A549 (cell line): ENCODE data around the gene PMIS2.

ENCODE experiments used
- EP300 ChIP-seq, 2 experiments: fragments of >200 bp; sonication (Bioruptor Twin); formaldehyde crosslinking; IDR thresholded peaks; 2 replicates in 1 of 2; 3 replicates in 1 of 2; pipeline ENCODE4 v1.6.1; 2016 to 2017
- HDAC2 ChIP-seq: fragments of 200-600 bp; sonication (generic); IDR thresholded peaks from 2 replicates; pipeline ENCODE4 v1.6.1; 2016
- MAZ ChIP-seq: fragments of 150-350 bp; IDR thresholded peaks from 2 replicates; pipeline ENCODE4 v1.6.1; 2014; ENCODE audit warnings: antibody characterized with exemption, low read depth, low read length, borderline replicate concordance
- NR3C1 ChIP-seq: fragments of >200 bp; sonication (Bioruptor Twin); formaldehyde crosslinking; IDR thresholded peaks from 3 replicates; pipeline ENCODE4 v1.6.1; 2017
- POLR2A ChIP-seq: IDR thresholded peaks from 2 replicates; pipeline ENCODE4 v1.6.1; 2012; ENCODE audit warnings: mild to moderate bottlenecking, low read length
- ZNF302 ChIP-seq: fragments of 250-450 bp; sonication (Bioruptor Pico); IDR thresholded peaks from 2 replicates; pipeline ENCODE4 v1.9.0; 2021; ENCODE audit warnings: inconsistent platforms, mild to moderate bottlenecking, moderate library complexity
- TF ChIP-seq, protein P1 (sequence below): fragments of >200 bp; sonication (Bioruptor Twin); formaldehyde crosslinking; IDR thresholded peaks from 3 replicates; pipeline ENCODE4 v1.5.1; 2016
- TF ChIP-seq, protein P2 (sequence below): IDR thresholded peaks from 2 replicates; pipeline ENCODE4 v1.6.1; 2012
- TF ChIP-seq, protein P3 (sequence below): fragments of 200-600 bp; sonication (generic); IDR thresholded peaks from 2 replicates; pipeline ENCODE4 v1.6.1; 2016; ENCODE audit warnings: antibody characterized with exemption, mild to moderate bottlenecking, moderate library complexity
- TF ChIP-seq, protein P4 (sequence below): fragments of 150-350 bp; IDR thresholded peaks from 2 replicates; pipeline ENCODE4 v1.6.1; 2014; ENCODE audit warnings: low read depth, mild to moderate bottlenecking, low read length

DNA sequence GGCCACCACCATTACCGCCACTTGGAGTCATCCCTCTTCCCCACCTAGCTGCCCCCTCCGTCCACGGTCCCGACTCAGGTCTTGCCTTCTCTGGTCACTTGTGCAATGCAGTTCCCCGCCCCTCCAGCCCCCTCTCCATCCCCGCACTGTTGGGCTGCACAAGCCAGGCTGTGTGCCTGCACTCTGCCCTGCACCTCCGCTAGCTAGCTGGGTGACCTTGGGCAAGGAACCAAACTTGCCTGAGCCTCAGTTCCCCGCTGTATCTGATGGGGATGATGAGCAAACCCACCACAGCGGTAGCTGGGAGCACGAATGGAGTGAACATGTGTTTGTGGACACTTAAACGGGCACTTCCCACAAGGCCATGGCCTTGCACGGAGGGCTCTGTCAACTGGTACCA lies 46.1 kb upstream of the PMIS2 start:
- TF ChIP-seq POLR2A: no peak
- no peak for TF ChIP-seq ZNF302 (CRISPR knock-in tag)
- TF ChIP-seq, protein P1, sequence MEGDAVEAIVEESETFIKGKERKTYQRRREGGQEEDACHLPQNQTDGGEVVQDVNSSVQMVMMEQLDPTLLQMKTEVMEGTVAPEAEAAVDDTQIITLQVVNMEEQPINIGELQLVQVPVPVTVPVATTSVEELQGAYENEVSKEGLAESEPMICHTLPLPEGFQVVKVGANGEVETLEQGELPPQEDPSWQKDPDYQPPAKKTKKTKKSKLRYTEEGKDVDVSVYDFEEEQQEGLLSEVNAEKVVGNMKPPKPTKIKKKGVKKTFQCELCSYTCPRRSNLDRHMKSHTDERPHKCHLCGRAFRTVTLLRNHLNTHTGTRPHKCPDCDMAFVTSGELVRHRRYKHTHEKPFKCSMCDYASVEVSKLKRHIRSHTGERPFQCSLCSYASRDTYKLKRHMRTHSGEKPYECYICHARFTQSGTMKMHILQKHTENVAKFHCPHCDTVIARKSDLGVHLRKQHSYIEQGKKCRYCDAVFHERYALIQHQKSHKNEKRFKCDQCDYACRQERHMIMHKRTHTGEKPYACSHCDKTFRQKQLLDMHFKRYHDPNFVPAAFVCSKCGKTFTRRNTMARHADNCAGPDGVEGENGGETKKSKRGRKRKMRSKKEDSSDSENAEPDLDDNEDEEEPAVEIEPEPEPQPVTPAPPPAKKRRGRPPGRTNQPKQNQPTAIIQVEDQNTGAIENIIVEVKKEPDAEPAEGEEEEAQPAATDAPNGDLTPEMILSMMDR: no peak
- TF ChIP-seq EP300 (IDR thresholded peaks at IDR 0.05): no peak
- TF ChIP-seq, protein P2, sequence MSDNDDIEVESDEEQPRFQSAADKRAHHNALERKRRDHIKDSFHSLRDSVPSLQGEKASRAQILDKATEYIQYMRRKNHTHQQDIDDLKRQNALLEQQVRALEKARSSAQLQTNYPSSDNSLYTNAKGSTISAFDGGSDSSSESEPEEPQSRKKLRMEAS: no peak
- no peak for TF ChIP-seq HDAC2
- TF ChIP-seq, protein P3, sequence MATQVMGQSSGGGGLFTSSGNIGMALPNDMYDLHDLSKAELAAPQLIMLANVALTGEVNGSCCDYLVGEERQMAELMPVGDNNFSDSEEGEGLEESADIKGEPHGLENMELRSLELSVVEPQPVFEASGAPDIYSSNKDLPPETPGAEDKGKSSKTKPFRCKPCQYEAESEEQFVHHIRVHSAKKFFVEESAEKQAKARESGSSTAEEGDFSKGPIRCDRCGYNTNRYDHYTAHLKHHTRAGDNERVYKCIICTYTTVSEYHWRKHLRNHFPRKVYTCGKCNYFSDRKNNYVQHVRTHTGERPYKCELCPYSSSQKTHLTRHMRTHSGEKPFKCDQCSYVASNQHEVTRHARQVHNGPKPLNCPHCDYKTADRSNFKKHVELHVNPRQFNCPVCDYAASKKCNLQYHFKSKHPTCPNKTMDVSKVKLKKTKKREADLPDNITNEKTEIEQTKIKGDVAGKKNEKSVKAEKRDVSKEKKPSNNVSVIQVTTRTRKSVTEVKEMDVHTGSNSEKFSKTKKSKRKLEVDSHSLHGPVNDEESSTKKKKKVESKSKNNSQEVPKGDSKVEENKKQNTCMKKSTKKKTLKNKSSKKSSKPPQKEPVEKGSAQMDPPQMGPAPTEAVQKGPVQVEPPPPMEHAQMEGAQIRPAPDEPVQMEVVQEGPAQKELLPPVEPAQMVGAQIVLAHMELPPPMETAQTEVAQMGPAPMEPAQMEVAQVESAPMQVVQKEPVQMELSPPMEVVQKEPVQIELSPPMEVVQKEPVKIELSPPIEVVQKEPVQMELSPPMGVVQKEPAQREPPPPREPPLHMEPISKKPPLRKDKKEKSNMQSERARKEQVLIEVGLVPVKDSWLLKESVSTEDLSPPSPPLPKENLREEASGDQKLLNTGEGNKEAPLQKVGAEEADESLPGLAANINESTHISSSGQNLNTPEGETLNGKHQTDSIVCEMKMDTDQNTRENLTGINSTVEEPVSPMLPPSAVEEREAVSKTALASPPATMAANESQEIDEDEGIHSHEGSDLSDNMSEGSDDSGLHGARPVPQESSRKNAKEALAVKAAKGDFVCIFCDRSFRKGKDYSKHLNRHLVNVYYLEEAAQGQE: no peak
- no peak for TF ChIP-seq MAZ
- no peak for TF ChIP-seq NR3C1
- TF ChIP-seq, protein P4, sequence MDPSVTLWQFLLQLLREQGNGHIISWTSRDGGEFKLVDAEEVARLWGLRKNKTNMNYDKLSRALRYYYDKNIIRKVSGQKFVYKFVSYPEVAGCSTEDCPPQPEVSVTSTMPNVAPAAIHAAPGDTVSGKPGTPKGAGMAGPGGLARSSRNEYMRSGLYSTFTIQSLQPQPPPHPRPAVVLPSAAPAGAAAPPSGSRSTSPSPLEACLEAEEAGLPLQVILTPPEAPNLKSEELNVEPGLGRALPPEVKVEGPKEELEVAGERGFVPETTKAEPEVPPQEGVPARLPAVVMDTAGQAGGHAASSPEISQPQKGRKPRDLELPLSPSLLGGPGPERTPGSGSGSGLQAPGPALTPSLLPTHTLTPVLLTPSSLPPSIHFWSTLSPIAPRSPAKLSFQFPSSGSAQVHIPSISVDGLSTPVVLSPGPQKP: no peak
